Measurements from ENCODE around the gene PAIP1.

DNA sequence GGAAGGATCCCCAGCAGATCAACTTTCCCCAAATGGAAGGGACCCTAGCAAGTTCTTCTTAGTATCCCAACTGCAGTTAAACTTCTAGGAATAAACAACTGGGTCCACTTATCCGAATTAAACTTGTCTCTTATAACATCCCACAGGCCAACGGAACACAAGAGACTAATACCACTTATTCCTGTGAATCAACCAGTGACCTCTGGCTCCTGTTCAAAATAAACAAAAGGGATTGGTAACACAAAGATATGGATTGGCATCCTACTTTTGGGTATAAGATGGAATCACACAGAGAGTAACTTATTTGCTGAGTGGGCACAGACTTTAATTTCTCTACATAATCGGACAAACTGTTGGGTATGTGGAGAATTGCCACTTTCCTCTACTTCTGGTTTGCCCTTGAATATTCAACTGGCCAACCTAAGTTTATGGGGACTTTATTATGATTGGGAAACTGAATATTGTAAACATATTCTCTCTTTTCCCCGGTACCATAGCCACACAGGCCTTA is 12.4 kb upstream of the PAIP1 start:
- no peak for TF ChIP-seq CTCF (IDR thresholded peaks at IDR 0.05)
- TF ChIP-seq EZH2 (IDR thresholded peaks at IDR 0.05), result no peak
- no peak for TF ChIP-seq EZH2phosphoT487 (IDR thresholded peaks at IDR 0.05)
